Measurements from ENCODE around the gene PXYLP1.

Gene PXYLP1

GRCh38 chr3:141255137-141255845, 23.7 kb downstream of the PXYLP1 start:
- no peak for TF ChIP-seq USF1 (IDR thresholded peaks at IDR 0.05)
- no peak for TF ChIP-seq EGR1 (IDR thresholded peaks at IDR 0.05)
- TF ChIP-seq TCF12 (IDR thresholded peaks at IDR 0.05; ENCODE audit: low read depth) = no peak
- TF ChIP-seq CEBPB (IDR thresholded peaks at IDR 0.05) = no peak
- TF ChIP-seq TAF1 (IDR thresholded peaks at IDR 0.05; ENCODE audit: low read depth) = no peak
- TF ChIP-seq ZBTB7A (IDR thresholded peaks at IDR 0.05; ENCODE audit: low read depth) = no peak
- no peak for TF ChIP-seq RAD21 (IDR thresholded peaks at IDR 0.05; ENCODE audit: low read depth)
- TF ChIP-seq FOXM1 (IDR thresholded peaks at IDR 0.05; ENCODE audit: borderline replicate concordance, low read depth) = no peak
- no peak for TF ChIP-seq REST (IDR thresholded peaks at IDR 0.05; ENCODE audit: low read depth)
- no peak for TF ChIP-seq MAX (IDR thresholded peaks at IDR 0.05)
- no peak for TF ChIP-seq TEAD4 (IDR thresholded peaks at IDR 0.05)
- TF ChIP-seq CREB1 (IDR thresholded peaks at IDR 0.05; ENCODE audit: low read depth) = no peak
- TF ChIP-seq EP300 (IDR thresholded peaks at IDR 0.05; ENCODE audit: borderline replicate concordance) = no peak
- no peak for TF ChIP-seq YY1 (IDR thresholded peaks at IDR 0.05; ENCODE audit: low read depth)

- TF ChIP-seq MAX (IDR thresholded peaks at IDR 0.05) = no peak
- no peak for TF ChIP-seq YY1 (IDR thresholded peaks at IDR 0.05; ENCODE audit: low read depth)
- peak; percentile 12; the same call in 1 of the 2 replicates for TF ChIP-seq RAD21 (IDR thresholded peaks at IDR 0.05; ENCODE audit: low read depth)
Measured at GRCh38 chr3:141255846-141256261, 24.2 kb downstream of the PXYLP1 start.

- TF ChIP-seq USF1 (IDR thresholded peaks at IDR 0.05) (no peak), EP300 (IDR thresholded peaks at IDR 0.05; ENCODE audit: borderline replicate concordance) (no peak), RAD21 (IDR thresholded peaks at IDR 0.05; ENCODE audit: low read depth) (no peak)
Measured at GRCh38 chr3:141256820-141257219, 25.2 kb downstream of the PXYLP1 start.

- TF ChIP-seq REST (IDR thresholded peaks at IDR 0.05; ENCODE audit: low read depth) = no peak
- TF ChIP-seq USF1 (IDR thresholded peaks at IDR 0.05) = no peak
- no peak for TF ChIP-seq MAX (IDR thresholded peaks at IDR 0.05)
Measured at GRCh38 chr3:141257961-141258360, 26.3 kb downstream of the PXYLP1 start.

- no peak for TF ChIP-seq TAF1 (IDR thresholded peaks at IDR 0.05; ENCODE audit: low read depth)
Measured at GRCh38 chr3:141258973-141259372, 27.3 kb downstream of the PXYLP1 start.

GRCh38 chr3:141259821-141260629, 28.4 kb downstream of the PXYLP1 start:
- no peak for TF ChIP-seq CEBPB (IDR thresholded peaks at IDR 0.05)
- no peak for TF ChIP-seq TCF12 (IDR thresholded peaks at IDR 0.05; ENCODE audit: low read depth)
- TF ChIP-seq ZBTB7A (IDR thresholded peaks at IDR 0.05; ENCODE audit: low read depth) = no peak
- no peak for TF ChIP-seq USF1 (IDR thresholded peaks at IDR 0.05)
- TF ChIP-seq RAD21 (IDR thresholded peaks at IDR 0.05; ENCODE audit: low read depth) = no peak
- TF ChIP-seq NFIC (IDR thresholded peaks at IDR 0.05) = no peak
- TF ChIP-seq EP300 (IDR thresholded peaks at IDR 0.05; ENCODE audit: borderline replicate concordance) = no peak
- TF ChIP-seq REST (IDR thresholded peaks at IDR 0.05; ENCODE audit: low read depth) = no peak
- no peak for TF ChIP-seq TAF1 (IDR thresholded peaks at IDR 0.05; ENCODE audit: low read depth)
- TF ChIP-seq CREB1 (IDR thresholded peaks at IDR 0.05; ENCODE audit: low read depth) = no peak
- no peak for TF ChIP-seq YY1 (IDR thresholded peaks at IDR 0.05; ENCODE audit: low read depth)
- no peak for TF ChIP-seq MAX (IDR thresholded peaks at IDR 0.05)
- no peak for TF ChIP-seq FOXM1 (IDR thresholded peaks at IDR 0.05; ENCODE audit: borderline replicate concordance, low read depth)
- TF ChIP-seq EGR1 (IDR thresholded peaks at IDR 0.05) = no peak
- TF ChIP-seq TEAD4 (IDR thresholded peaks at IDR 0.05) = no peak
